ENCODE results near the gene CD27.

The CD27 gene

DNA sequence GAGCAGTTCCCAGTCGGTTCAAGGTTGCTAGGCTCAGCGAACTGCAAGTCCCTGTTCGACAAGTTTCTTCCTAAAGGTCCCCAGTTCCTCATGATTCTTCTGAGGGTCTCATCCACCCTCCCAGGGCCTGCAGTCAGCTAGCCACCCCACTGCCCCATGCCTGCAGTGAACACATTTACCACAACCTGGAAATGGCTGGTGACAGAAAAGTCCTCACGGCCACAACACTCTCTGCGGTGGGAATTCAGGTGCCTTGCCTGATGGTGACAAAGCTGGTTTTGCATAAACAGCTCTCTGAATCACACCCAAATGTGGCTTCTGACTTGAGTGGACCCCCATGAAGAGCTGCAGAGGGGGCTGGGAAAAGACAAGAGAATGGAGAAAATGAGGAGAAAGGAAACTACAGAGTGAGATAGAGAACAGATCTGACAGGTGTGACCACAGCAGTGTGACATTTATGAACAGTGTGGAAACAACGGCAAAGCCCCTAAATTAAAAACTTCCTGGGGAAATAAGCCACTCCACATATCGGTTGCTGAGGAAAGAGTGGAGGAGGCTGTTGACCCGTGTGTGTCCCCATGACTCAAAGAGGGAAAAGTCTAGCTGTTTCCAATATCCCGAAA, 1.3 kb upstream of the CD27 start (continued):
- TF ChIP-seq ISL1 (CRISPR knock-in tag; IDR thresholded peaks at IDR 0.05) (no peak), PPARA (CRISPR knock-in tag; IDR thresholded peaks at IDR 0.05; ENCODE audit: borderline replicate concordance) (no peak), RARB (CRISPR knock-in tag; IDR thresholded peaks at IDR 0.05) (no peak)

DNA sequence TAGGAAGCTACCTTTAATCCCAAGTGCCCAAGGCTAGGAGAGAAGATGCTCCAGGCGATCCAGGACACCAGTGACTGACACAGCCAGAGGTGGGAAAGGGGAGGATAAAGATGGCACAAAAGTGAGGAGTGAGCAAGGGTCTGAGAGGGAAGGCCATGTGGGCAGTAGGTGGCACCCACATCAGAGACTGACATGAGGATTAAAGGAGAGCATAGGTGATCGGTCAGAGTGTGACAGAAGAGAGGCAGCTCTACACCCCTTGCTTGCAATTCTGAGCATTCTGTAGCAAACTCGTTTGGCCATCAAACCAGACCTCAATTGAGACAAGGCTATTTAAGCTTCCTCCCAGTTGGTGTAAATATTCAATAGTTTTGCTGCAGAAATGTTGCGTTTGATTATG, 724 bp upstream of the CD27 start:
- no peak for TF ChIP-seq ZNF565 (CRISPR knock-in tag; conservative IDR thresholded peaks at IDR 0.05; ENCODE audit: low read depth)
- ATAC-seq = no peak

DNA sequence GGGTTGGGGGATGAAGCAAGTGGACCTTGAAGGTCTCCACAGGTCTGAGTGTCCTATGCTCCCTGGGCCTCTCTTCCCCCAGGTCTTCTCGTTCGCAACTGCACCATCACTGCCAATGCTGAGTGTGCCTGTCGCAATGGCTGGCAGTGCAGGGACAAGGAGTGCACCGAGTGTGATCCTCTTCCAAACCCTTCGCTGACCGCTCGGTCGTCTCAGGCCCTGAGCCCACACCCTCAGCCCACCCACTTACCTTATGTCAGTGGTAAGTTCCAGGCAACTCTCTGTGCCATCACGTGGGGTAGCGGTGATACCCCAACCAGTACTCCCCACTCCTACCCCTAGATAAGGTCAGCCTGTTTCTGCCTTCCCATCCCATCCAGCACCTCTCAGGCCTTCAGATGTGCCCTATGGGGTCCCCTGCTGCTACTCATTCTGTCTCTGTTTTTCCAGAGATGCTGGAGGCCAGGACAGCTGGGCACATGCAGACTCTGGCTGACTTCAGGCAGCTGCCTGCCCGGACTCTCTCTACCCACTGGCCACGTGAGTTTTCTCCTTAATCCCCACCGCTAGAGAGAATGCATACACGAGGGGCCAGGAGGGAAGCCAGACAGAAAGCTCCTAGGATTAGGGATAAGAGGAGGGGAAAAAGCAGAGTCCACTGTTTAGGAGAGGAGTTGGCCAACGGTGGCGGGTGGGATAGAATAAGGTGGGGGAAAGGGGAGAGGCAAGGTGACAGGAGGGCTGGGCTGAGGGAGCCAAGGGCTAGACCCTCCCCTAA, 5.5 kb downstream of the CD27 start:
- no peak for ATAC-seq
- TF ChIP-seq, protein P1, sequence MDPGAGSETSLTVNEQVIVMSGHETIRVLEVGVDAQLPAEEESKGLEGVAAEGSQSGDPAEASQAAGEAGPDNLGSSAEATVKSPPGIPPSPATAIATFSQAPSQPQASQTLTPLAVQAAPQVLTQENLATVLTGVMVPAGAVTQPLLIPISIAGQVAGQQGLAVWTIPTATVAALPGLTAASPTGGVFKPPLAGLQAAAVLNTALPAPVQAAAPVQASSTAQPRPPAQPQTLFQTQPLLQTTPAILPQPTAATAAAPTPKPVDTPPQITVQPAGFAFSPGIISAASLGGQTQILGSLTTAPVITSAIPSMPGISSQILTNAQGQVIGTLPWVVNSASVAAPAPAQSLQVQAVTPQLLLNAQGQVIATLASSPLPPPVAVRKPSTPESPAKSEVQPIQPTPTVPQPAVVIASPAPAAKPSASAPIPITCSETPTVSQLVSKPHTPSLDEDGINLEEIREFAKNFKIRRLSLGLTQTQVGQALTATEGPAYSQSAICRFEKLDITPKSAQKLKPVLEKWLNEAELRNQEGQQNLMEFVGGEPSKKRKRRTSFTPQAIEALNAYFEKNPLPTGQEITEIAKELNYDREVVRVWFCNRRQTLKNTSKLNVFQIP (CRISPR knock-in tag; IDR thresholded peaks at IDR 0.05; ENCODE audit: borderline replicate concordance, low read depth) = no peak
- no peak for TF ChIP-seq ISL1 (CRISPR knock-in tag; IDR thresholded peaks at IDR 0.05)

DNA sequence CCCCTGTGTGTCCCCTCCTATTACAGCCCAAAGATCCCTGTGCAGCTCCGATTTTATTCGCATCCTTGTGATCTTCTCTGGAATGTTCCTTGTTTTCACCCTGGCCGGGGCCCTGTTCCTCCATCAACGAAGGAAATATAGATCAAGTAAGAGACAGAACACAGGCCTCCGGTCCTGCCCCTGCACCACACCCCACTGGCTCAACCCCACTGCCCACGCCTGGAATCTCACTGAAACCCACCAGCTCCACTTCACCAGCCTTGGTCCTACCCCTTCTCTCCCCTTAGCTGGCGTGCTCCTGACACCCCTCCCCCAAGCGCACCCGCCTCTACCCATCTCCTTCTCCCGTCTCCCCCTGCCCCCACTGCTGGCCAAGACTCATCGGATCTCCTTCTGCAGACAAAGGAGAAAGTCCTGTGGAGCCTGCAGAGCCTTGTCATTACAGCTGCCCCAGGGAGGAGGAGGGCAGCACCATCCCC, 6.2 kb downstream of the CD27 start:
- ATAC-seq = no peak
- TF ChIP-seq, protein P2, sequence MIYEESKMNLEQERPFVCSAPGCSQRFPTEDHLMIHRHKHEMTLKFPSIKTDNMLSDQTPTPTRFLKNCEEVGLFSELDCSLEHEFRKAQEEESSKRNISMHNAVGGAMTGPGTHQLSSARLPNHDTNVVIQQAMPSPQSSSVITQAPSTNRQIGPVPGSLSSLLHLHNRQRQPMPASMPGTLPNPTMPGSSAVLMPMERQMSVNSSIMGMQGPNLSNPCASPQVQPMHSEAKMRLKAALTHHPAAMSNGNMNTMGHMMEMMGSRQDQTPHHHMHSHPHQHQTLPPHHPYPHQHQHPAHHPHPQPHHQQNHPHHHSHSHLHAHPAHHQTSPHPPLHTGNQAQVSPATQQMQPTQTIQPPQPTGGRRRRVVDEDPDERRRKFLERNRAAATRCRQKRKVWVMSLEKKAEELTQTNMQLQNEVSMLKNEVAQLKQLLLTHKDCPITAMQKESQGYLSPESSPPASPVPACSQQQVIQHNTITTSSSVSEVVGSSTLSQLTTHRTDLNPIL (CRISPR knock-in tag; IDR thresholded peaks at IDR 0.05; ENCODE audit: low read depth) = no peak
- TF ChIP-seq TOX (CRISPR knock-in tag; IDR thresholded peaks at IDR 0.05; ENCODE audit: borderline replicate concordance) = no peak
- TF ChIP-seq BACH2 (CRISPR knock-in tag; IDR thresholded peaks at IDR 0.05; ENCODE audit: borderline replicate concordance) = no peak
- TF ChIP-seq, protein P1 (CRISPR knock-in tag; IDR thresholded peaks at IDR 0.05; ENCODE audit: borderline replicate concordance, low read depth) = no peak
- TF ChIP-seq ZFP30 (CRISPR knock-in tag; IDR thresholded peaks at IDR 0.05) = no peak
- no peak for TF ChIP-seq ZNF70 (CRISPR knock-in tag; IDR thresholded peaks at IDR 0.05)
- no peak for TF ChIP-seq ZNF8 (CRISPR knock-in tag; IDR thresholded peaks at IDR 0.05)
- no peak for TF ChIP-seq ZC3H10 (CRISPR knock-in tag; IDR thresholded peaks at IDR 0.05)
- no peak for TF ChIP-seq TCF4 (CRISPR knock-in tag; IDR thresholded peaks at IDR 0.05; ENCODE audit: borderline replicate concordance)
- no peak for TF ChIP-seq ZFP3 (CRISPR knock-in tag; IDR thresholded peaks at IDR 0.05)
- no peak for TF ChIP-seq ARNTL (CRISPR knock-in tag; IDR thresholded peaks at IDR 0.05; ENCODE audit: borderline replicate concordance, low read depth)
- no peak for TF ChIP-seq ISL1 (CRISPR knock-in tag; IDR thresholded peaks at IDR 0.05)
- no peak for TF ChIP-seq PPARA (CRISPR knock-in tag; IDR thresholded peaks at IDR 0.05; ENCODE audit: borderline replicate concordance)
- TF ChIP-seq GLIS3 (CRISPR knock-in tag; IDR thresholded peaks at IDR 0.05) = no peak
- no peak for TF ChIP-seq OSR1 (CRISPR knock-in tag; IDR thresholded peaks at IDR 0.05)
- no peak for TF ChIP-seq CSDC2 (CRISPR knock-in tag; IDR thresholded peaks at IDR 0.05)
- TF ChIP-seq, protein P3, sequence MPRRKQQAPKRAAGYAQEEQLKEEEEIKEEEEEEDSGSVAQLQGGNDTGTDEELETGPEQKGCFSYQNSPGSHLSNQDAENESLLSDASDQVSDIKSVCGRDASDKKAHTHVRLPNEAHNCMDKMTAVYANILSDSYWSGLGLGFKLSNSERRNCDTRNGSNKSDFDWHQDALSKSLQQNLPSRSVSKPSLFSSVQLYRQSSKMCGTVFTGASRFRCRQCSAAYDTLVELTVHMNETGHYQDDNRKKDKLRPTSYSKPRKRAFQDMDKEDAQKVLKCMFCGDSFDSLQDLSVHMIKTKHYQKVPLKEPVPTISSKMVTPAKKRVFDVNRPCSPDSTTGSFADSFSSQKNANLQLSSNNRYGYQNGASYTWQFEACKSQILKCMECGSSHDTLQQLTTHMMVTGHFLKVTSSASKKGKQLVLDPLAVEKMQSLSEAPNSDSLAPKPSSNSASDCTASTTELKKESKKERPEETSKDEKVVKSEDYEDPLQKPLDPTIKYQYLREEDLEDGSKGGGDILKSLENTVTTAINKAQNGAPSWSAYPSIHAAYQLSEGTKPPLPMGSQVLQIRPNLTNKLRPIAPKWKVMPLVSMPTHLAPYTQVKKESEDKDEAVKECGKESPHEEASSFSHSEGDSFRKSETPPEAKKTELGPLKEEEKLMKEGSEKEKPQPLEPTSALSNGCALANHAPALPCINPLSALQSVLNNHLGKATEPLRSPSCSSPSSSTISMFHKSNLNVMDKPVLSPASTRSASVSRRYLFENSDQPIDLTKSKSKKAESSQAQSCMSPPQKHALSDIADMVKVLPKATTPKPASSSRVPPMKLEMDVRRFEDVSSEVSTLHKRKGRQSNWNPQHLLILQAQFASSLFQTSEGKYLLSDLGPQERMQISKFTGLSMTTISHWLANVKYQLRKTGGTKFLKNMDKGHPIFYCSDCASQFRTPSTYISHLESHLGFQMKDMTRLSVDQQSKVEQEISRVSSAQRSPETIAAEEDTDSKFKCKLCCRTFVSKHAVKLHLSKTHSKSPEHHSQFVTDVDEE (CRISPR knock-in tag; IDR thresholded peaks at IDR 0.05) = no peak
- no peak for TF ChIP-seq SNAI2 (CRISPR knock-in tag; IDR thresholded peaks at IDR 0.05)

All from SK-N-SH treated with all-trans-retinoic acid at 6 μM for 48 hours (cell line).